ENCODE measurements around the gene RRAS.

The RRAS gene

DNA sequence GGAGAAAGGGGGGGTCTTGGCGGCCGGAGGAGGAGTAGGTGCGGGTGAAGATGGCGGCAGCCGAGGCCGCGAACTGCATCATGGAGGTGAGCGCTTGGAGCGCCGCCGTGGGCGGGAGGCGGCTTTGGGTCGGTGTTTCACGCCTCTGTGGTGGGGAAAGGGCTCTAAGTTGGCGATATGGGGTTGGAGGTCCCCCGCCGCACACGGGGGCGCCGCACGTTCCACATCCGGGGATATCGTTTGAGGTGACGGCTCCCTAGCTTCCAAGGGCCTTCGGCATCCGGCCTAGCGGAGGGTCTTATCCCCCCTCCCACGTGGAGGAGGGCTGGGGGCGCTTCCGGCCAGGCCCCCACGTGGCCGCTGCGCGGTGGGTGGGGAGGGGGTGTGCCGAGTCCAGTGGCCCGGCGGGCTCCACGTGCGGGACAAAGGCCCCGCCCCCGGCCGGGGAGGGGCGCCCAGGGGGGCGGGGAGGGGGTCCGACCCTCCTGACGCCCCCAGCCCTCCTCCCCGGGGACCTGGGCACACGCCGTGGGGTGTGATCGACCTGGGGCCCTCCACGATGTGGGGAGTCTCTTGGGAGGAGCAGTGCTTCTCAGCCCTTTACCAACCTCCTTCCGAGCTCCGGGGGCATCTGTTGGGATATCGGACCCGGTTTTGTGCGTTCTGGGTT, 37.4 kb upstream of the RRAS start, which contains the start of gene PRMT1:
Gene PRMT1 (plus strand): TSS at position 41 of the 670 bp plus-strand sequence. CDS start 10 bp downstream, at position 51.
- no peak for DNase-seq (ENCODE audit: low read depth in 2 of 2)

DNA sequence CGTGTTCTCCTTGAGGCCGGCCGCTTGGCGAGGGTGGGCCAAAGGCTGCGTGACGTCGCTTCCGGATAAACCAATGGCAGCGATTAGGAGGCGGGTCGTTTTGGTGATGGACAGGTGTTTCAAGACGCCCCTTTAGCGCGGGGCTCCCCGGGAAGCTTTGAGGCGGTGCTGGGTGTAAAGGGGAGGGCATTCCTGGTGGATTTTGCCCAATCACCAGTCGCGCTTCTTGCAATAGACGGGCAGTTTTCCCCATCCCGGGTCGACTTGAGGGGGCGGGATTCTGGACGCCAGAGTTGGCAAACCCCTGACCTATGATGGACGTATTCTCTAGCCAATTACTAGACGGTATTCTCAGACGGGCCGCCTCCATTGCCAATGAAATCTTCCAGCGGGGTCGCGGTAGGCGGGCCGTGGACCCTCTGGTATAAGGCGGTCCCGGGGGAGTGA, 36.9 kb upstream of the RRAS start:
- DNase-seq (ENCODE audit: low read depth in 2 of 2) = peak; percentile 99

DNA sequence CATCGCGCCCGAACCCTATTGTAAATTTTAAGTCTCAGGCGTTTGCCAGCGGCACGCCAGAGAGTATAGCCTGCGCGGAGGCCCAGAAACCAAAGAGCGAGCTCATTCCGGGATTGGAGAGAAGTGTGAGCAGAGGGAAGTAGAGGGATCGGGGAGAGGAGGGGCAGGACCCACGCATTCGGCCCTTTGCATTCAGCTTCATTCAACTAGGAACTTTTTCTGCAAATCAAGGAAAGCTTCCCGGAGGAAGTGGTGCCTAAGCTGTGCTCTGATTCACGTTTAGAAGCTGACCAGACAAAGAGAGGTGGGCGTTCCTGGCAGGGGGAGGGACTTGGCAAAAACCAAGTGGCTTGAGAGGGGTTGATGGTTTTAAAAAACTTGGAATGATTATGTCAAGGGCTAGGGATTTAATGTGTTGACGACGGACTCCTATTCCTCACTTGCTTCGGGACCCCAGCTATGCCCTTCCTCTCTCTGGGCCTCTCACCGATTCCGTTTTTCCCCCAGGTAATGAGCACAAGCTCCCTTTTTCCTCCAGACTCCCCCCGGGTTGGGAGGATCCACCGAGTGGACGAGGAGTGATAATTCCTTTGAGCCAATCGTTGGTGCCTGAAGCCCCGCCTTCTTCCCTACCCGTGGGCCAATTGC, 36.3 kb upstream of the RRAS start:
- no peak for DNase-seq (ENCODE audit: low read depth in 2 of 2)

DNA sequence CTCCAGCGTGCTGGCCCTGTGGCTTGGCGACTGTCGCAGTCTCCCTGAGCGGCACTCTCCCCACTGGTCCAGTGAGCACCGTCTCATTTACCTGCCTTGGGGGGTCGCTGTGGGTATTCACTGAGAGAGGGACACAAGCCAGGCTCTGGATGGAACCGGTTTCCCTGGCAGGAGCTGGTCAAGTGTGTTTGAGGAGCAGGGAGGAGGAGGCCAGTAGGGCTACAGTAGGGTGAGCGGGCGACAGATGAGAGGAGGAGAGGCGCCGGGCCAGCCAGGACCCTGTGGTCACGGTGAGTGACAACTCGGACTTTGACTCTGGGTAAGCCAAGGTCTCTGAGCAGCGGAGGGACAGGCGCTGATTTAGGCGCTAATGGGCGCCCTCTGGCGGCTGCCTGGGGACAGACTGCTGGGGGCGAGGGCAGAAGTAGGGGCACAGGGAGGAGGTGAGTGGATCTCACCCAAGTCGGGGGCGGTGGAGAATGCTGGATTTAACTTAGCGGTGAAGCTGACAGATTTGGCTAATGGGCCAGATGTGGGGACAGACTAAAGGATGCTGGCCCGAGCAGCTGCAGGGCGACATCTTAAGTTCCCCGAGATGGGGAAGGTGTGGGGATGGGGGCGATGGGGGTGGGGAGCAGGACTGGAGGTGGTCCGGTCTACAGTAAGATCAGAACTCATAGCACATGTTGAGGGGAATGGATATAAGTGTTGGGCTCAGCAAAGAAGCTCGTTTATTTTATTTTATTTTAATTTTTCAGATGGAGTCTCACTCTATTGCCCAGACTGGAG, 32.4 kb upstream of the RRAS start:
- peak in 1 of 2 donors; percentile 68 for DNase-seq (ENCODE audit: low read depth in 2 of 2)

DNA sequence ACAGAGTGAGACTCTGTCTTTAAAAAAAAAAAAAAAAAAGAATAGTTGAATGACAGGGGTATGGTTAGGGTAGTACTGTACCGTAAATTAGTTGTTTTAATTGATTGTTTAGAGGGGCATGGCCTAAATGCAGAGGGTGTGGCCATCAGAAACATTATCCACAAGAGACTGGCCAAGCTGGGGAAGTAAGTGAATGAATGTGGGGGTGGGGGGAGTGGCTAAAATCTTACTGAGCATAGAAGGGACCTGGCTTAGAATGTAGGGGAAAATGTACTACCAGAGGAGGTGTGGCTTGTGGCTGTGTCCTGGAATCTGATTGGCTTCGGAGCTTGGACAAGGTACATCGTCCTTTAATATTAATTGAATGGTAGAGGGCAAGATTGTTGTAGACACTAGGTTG, 29.6 kb upstream of the RRAS start:
- DNase-seq (ENCODE audit: low read depth in 2 of 2) = no peak

DNA sequence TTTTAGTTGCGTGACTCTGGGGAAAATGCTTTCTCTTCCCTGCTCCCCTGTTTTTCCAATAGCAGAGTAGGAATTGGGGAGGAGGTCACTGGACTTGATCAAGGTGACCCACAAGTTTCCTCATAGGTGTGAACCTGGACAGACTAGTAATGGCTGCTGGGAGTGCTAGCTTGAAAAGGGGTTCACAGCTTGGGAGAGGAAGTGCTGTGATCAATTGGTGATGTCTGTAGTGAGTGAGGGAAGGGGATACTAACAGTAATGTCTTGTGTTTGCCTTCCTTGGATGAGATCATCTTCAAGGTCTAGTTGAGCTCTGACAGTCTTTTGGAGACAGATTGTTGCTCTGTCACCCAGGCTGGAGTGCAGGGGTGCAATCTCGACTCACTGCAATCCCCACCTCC, 27.5 kb upstream of the RRAS start:
- no peak for DNase-seq (ENCODE audit: low read depth in 2 of 2)

DNA sequence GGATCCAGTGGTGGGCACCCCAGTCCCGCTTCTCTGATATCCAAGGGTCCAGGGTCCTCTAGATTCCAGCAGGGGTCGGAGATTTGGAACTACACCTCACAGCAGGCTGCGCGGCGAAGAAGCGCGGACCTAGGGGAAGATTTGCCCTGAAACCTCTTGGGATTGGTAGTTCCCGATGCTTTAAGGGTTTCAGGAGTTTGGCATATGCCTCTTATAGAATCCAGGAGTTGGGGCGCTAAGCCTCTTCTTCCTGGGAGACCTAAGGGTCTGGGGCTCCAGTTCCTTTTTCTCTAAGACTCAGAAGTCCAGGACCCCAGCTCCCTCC, 26.1 kb upstream of the RRAS start:
- no peak for DNase-seq (ENCODE audit: low read depth in 2 of 2)

DNA sequence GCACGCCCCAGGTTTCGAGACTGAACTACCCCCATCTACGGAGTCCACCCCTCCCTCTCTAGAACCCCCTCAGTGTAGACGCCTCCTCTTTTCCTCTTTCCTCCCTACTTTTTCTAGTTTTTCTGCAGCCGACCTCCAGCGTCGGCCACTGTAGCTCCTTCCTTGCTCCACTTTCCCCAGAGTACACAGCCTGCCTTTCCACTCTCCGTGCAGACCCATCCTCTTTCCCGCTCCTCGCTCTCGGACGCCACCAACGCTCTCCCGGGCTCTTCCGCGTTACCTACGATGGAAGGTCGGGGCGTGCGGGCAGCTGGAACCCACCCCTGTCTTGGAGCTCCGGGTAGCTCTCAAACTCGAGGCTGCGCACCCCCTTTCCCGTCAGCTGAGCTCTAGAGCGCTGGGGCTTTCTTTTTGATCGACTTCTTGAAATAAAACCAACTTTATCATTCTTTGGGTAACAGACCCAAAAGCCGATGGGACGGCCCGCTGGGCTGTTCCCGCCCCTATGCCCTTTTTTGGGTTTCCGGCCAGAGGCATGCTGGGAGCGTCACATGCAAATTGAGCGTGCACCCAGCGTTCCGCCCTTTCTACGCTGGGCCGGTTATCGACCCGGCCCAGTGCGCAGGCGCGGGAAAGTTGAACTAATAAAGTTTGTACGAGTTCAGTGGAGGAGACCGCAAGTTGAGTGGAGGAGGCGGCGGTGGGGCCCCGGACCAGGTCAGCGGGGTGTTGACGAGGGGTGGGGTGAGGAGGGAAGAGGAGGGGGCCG, 25.6 kb upstream of the RRAS start, which contains the start of the genes BCL2L12 and IRF3:
Gene BCL2L12 (plus strand): TSS at position 583 of the 769 bp plus-strand sequence. CDS start 760 bp downstream, outside the sequence.
Gene IRF3 (minus strand): TSS at position 507 of the 769 bp plus-strand sequence. CDS start 1,019 bp downstream, outside the sequence.
- DNase-seq (ENCODE audit: low read depth in 2 of 2) = peak; percentile 98

DNA sequence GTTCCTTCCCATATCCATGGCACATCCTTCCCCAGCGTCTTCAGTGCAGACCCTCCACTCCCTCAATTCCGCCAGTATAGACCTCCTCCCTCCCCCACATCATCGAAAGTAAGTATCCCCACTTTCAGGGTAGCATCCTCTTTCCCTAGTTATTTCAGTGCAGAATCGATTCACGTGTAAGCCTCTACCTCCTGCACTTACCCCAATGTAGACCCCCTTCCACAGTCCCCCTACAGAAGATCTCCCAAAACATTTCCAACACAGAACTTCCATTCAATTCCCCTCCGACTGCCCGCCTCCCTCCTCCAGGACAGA, 25.1 kb upstream of the RRAS start:
- no peak for DNase-seq (ENCODE audit: low read depth in 2 of 2)

DNA sequence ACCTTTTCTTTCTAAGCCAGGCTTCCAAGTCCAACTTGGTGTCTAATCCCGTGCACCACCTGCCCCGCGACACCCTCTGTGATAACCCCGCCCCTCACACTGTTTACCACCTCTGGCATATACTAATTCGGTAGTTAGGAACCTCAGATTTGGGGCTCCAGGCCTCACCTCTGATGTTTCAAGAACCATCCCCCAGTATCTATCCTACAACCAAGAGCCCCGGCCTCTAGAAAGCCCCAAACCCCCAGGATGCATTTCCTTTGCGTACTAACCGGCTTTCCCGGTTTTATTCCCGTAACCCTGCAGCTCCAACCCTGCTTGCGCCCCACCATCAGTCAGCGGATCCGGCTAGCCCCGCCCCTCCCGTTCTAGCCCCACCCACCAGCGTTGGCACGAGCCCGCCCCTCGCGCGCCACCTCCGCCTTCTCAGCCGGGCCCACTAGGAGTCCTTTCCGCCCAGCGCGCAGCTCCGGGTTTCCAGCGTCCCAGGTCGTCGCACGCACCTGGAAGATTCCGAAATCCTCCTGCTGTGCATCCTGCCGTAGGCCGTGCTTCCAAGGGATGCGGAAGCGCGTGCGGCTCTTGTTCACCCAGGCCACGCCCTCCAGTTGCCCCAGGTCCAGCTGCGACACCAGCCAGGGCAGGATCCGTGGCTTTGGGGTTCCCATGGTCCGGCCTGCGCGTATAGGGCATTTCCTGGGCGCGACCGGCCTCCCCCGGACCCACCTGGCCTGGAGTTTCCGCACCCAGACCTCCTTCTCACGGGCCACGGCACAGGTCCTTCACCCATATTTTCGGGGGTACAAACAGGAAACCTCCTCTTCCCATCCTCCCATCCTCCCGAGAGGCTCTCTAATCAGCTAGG, 24.5 kb upstream of the RRAS start:
- peak; percentile 81 to 91 for DNase-seq (ENCODE audit: low read depth in 2 of 2)

DNA sequence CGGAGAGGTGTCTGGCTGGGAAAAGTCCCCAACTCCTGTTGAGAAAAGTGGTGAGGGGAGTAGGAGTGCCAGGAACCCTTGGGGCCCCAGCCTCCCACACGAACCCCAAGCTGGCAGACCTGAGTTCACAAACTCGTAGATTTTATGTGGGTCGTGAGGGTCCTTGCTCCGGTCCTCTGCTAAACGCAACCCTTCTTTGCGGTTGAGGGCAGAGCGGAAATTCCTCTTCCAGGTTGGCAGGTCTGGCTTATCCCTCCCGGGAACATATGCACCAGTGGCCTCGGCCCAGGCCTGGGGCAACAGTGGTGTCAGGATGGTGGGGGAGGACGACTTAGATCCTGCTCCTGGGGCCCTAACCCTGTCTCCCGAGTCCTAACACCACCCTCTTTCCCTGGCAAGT, 23.3 kb upstream of the RRAS start:
- DNase-seq (ENCODE audit: low read depth in 2 of 2) = no peak

DNA sequence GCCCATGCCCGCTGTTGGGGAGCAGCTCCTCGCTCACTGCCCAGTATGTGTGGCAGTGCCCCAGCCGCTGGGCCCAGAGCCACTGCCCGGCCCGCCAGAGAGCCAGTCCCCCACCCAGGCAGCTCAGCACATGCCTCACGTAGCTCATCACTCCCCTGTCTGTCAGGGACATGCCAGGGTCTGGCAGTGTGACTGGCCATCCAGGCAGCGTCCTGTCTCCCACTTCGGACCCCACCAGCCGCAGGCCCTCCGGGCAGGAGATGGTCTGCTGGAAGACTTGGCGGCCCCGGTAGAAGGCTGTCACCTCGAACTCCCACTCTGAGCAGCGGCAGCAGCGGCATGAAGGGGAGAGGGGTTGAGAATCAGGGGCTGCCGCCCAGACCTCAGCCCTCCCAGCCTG, 22.1 kb upstream of the RRAS start:
- DNase-seq (ENCODE audit: low read depth in 2 of 2) = no peak

DNA sequence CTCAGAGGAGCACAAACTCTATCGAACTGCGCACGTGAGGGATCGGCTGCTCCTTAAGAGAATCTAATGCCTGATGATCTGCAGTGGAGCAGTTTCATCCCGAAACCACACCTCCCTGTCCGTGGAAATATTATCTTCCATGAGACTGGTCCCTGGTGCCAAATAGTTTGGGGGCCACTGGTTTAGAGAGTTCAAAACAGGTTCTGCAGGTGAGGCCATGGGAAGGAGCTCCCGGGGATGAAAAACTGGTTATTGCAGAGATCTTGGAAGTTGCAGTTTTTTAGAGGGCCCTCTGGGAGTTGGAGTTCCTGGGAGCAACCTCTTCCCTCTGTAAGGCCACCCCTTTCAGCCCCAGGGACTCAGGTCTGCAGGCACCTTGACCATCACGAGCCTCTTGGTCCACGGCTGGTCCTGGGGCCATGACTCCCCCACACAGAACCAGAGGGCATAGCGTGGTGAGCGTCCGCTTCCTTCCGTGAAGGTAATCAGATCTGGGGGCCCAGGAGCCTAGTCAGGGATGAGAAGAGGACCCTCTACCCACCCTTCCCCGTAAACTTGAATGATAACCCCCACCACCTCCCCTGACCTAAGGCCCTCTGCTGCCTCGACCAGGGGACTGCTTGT, 20.5 kb upstream of the RRAS start:
- no peak for DNase-seq (ENCODE audit: low read depth in 2 of 2)

DNA sequence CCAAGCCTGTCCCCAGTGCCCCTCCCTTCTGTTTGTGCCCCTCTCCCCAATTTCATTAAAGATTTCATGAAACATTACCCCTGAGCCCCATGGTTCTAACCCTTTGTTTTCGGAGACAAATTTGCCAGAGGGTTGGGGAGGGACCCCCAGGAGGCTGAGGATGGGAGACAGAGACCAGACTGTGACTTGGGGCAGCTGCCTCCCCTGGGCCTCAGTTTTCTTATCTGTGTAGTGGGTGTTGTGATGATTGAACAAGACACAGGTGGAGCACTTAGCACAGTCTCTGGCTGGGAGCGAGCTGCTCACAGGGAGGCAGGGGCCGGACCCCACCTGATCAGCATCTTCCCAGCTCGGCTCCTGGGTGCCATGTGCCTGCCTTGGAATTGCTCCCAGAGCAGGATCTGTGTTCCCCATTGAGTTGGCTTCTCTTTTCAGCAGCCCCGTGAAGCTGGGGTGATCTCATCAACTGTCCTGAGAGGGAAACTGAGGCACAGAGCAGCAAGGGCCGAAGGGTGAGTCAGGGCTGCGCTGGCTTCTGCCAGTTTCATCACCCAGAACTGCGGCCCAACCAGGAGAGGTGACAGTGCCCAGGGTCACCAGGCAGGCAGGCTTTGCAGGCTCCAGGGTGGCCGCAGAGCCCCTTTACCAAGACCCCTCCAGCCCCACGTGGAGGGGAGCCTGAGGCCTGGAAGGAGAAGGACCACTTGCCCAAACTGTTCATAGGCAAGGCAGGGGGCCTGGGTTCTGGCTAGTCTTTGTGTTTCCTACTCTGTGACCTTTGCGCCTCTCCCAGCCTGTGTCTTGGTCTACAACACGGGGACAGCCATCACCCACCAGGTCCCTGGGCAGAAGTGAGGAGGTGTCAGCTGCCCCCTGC, 18.9 kb upstream of the RRAS start:
- DNase-seq (ENCODE audit: low read depth in 2 of 2) = no peak

DNA sequence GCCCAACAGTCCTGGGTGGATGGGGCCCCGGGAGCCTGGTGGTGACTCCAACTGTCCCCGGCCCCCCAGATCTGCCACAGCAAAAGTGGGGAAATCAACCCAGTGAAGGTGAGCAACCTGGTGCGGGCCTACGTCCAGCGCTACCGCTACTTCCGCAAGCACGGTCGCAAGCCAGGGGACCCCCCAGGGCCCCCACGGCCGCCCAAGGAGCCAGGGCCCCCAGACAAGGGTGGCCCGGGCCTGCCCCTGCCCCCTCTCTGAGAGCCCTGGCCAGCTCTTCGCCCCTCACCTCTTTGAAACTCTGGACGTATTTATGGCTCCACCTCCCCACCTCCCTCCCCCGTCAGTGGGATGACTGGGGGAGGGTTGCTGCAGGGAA, 18.2 kb upstream of the RRAS start:
- DNase-seq (ENCODE audit: low read depth in 2 of 2) = no peak

DNA sequence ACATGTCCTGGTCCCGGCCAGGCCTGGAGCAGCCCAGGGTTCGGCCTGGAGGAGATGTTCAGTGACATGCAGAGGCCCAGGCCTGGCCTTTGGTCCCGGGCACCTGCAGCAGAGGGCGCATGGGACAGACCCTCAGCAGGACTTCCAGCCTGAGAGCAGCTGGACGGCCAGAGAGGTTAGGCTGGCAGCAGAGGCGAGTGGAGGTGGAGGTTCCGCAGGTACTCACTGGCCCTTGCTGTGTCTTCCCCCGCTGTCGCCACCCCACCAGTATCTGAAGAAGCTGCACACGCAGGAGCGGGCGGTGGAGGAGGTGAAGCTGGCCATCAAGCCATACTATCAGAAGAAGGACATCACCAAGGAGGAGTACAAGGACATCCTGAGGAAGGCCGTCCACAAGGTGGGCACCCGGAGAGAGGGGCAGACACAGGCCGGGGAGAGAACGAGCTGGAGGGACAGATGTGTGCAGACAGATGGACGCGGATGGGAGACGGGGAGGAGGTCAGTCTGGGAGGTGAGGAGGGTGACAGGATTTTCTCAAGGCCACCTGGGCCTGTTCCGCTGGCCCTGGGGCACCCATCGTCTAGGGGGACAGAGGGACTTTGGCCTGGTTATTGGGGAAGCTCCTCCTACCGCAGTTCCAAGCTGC, 17.7 kb upstream of the RRAS start:
- no peak for DNase-seq (ENCODE audit: low read depth in 2 of 2)

DNA sequence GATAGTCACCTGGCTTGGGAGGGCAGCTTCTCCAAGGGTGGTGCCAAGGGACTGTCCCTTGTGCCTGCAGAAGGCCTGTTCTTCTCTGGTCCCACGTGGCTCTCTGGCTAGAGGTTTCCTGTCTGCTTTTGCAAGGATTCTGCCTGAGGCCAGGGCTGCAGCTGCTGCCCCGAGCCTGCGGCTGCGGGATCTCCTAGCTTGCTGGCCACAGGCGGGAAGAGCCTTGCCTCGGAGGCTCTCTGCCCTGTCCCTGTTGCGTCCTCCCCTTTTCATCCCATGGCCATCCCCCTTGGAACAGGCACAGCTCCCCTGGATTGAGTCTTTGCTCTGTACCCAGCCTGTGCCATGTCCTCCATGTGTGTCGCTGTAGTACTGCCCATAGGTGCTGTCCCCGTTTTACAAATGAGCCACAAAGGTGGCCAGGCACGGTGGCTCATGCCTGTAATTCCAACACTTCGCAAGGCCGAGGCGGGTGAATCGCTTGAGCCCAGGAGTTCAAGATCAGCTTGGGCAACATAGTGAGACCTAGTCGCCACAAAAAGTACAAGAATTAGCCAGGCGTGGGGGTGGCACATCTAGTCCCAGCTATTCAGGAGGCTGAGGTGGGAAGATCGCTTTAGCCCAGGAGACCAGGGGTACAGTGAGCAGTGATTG, 16.6 kb upstream of the RRAS start:
- DNase-seq (ENCODE audit: low read depth in 2 of 2) = no peak

DNA sequence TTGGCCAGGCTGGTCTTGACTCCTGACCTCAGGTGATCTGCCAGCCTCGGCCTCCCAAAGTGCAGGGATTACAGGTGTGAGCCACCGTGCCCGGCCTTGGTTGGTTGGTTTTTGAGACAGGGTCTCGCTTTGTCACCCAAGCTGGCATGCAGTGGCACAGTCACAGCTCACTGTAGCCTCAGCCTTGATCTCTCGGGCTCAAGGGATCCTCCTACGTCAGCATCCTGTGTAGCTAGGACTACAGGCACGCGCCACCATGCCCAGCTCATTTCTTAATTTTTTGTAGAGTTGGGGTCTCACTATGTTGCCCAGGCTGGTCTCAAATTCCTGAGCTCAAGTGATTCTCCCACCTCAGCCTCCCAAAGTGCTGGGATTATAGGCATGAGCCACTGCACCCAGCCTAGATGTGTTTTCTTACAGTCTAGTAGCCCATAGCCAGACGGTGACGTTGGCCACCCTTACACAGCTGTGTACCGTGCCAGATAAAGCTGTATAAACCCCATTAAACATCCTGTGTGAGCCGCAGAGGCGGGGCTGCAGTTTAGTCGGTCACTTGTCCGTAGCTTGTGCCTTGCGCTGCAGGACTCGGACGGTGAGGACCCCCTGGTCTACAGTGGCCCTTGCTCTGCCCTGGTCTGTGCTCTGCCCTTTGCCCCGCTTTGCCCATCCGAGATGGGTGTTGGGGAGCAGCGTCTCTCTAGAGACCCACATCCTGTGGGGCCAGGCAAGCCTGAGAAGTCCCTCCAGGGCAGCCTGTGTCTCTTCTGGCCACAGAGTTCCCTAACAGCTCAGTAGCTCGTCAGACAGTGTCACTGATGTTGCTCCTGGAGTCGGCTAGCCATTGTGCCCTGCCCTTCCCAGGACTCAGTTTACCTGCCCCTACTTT, 15.9 kb upstream of the RRAS start:
- DNase-seq (ENCODE audit: low read depth in 2 of 2) = no peak
